Smooth muscle cell (in vitro differentiated cells): ENCODE results near the gene OR2AG2. TPM values are rescaled to one million over a fixed set of nuclear protein-coding genes. Genes with fewer than 3 reads are reported as not detected.
"Not testable (repeated sequence)": the region's sequence is repeated elsewhere in the genome, so short reads cannot be mapped to it uniquely, and the experiment has no call there.

Experiments used
- DNase-seq: peaks from one replicate; lab custom pipeline; 2025; ENCODE audit not compliant: unreplicated experiment; lab: John Stamatoyannopoulos, UW
- H2AFZ ChIP-seq: fragments of 200-600 bp; sonication (generic); 2 replicates; pipeline ENCODE4 v1.6.0; 2016; ENCODE audit warnings: antibody characterized with exemption, low read depth, mild to moderate bottlenecking
- H3F3A ChIP-seq: fragments of 200-600 bp; sonication (generic); 2 replicates; pipeline ENCODE4 v1.6.0; 2017; ENCODE audit warnings: antibody characterized with exemption, low read depth
- H3K27ac ChIP-seq: fragments of 200-600 bp; sonication (generic); 2 replicates; pipeline ENCODE4 v1.5.1; 2016; ENCODE audit warnings: low read depth, mild to moderate bottlenecking
- H3K27me3 ChIP-seq: fragments of 200-600 bp; sonication (generic); 2 replicates; pipeline ENCODE4 v1.6.1; 2016; ENCODE audit warnings: low read depth, mild to moderate bottlenecking
- H3K36me3 ChIP-seq: fragments of 200-600 bp; sonication (generic); 2 replicates; pipeline ENCODE4 v1.5.1; 2016; ENCODE audit warnings: low read depth
- H3K4me1 ChIP-seq: fragments of 200-600 bp; sonication (generic); 2 replicates; pipeline ENCODE4 v1.5.1; 2016; ENCODE audit warnings: low read depth
- H3K4me2 ChIP-seq: fragments of 200-600 bp; sonication (generic); 2 replicates; pipeline ENCODE4 v1.6.0; 2016; ENCODE audit warnings: mild to moderate bottlenecking
- H3K4me3 ChIP-seq: fragments of 200-600 bp; sonication (generic); 2 replicates; pipeline ENCODE4 v1.5.1; 2016; ENCODE audit warnings: mild to moderate bottlenecking
- H3K79me2 ChIP-seq: fragments of 200-600 bp; sonication (generic); 2 replicates; pipeline ENCODE4 v1.6.0; 2016; ENCODE audit warnings: low read depth, mild to moderate bottlenecking
- H3K9ac ChIP-seq: fragments of 200-600 bp; sonication (generic); 2 replicates; pipeline ENCODE4 v1.6.0; 2016; ENCODE audit warnings: low read depth
- H3K9me3 ChIP-seq: fragments of 200-600 bp; sonication (generic); replicated peaks from 2 replicates; pipeline ENCODE4 v1.5.1; 2016; ENCODE audit warnings: low read depth
- H4K20me1 ChIP-seq: fragments of 200-600 bp; sonication (generic); 2 replicates; pipeline ENCODE4 v1.6.0; 2016; ENCODE audit warnings: low read depth
- WGBS: methylation state at CpG from one replicate; pipeline ENCODE4 v1.1.7; 2016; ENCODE audit warnings: low lambda C conversion rate; 5-methylcytosine and 5-hydroxymethylcytosine counted together
- polyA plus RNA-seq: library from polyadenylated mRNA; unstranded; fragments of >200 nt; fragmentation: Nextera tagmentation; extraction: Ambion mirVana; gene quantifications from 2 replicates; pipeline ENCODE4 v1.2.1, GENCODE V29; 2016
- total RNA-seq: library from RNA; depleted of rRNA; stranded (reverse); fragments of >200 nt; gene quantifications from 2 replicates; pipeline ENCODE4 v1.2.3, GENCODE V29; 2014
- TF ChIP-seq, protein P1 (sequence below): fragments of 200-600 bp; sonication (generic); IDR thresholded peaks from 2 replicates; pipeline ENCODE4 v1.5.1; 2017; ENCODE audit warnings: borderline replicate concordance, mild to moderate bottlenecking, antibody characterized with exemption; ENCODE audit not compliant: insufficient read depth, poor library complexity, severe bottlenecking

OR2AG2 gene
- total and polyA plus RNA-seq, 2 experiments from 2014 or later, result 0.13 to 0.23 TPM

DNA sequence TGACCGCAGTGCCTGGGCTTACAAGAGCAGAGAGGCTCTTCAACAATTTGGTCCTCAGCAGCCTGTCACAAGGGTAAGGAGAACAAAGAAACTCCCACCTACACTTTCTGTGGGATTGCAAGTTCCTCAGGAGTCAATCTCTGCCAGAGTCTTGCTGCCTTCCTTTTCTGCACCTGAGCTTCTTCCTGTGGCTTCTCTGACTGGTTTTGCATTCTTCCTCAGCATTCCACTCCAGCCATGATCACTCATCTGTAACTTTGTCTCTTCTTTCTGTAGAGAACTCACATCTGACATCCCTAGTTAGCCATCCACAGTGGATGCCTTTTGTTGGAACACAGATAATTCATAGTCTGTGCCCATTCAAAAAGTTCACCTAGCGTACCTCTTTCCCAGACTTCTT lies 41.9 kb upstream of the OR2AG2 start:
- Histone ChIP-seq H3K4me1 (no peaks in the 10 kb centered on the region), H3K9ac (no peak overlapping the region), H3K4me3 (no peak overlapping the region), H3K9me3 (no peaks in the 10 kb centered on the region), H3K36me3 (no peaks in the 10 kb centered on the region), H4K20me1 (no peaks in the 10 kb centered on the region), H3F3A (no peaks in the 10 kb centered on the region), H3K4me2 (no peak overlapping the region), H2AFZ (no peak overlapping the region), H3K27me3 (no peaks in the 10 kb centered on the region), H3K27ac (no peak overlapping the region), H3K79me2 (no peaks in the 10 kb centered on the region)
- TF ChIP-seq, protein P1, sequence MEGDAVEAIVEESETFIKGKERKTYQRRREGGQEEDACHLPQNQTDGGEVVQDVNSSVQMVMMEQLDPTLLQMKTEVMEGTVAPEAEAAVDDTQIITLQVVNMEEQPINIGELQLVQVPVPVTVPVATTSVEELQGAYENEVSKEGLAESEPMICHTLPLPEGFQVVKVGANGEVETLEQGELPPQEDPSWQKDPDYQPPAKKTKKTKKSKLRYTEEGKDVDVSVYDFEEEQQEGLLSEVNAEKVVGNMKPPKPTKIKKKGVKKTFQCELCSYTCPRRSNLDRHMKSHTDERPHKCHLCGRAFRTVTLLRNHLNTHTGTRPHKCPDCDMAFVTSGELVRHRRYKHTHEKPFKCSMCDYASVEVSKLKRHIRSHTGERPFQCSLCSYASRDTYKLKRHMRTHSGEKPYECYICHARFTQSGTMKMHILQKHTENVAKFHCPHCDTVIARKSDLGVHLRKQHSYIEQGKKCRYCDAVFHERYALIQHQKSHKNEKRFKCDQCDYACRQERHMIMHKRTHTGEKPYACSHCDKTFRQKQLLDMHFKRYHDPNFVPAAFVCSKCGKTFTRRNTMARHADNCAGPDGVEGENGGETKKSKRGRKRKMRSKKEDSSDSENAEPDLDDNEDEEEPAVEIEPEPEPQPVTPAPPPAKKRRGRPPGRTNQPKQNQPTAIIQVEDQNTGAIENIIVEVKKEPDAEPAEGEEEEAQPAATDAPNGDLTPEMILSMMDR, result no peak
- WGBS, result 87% methylated on average over 2 of the region's 2 CpGs
- DNase-seq, result no peak

DNA sequence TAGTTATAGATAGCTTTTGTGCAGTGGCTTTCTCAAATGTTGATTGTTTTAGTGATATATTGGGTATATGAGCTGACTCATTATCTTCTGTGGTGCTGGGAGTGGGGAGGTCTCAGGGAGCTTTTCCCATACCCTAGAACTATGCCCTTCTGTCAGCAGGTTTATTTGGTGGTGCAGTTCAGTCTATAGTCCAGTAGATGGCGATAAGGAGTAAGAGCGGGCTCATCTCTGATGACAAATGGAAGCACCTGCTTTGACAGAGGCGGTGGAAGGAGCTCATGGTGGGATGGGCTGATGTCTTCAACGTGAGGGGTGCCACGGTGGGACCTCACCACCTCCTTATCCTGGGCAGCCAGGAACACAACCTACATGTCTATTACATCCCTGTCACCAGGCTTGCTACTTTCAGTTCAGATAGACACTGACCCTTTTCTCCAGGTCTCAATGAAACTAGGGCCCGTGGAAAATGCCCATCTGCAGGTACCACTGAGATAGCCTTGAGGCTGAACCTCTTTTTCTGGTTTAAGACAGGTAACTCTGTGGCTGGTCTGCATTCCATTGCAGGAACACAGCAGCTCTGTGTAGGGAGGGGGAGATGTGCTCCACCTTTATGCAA lies 40.7 kb upstream of the OR2AG2 start:
- no peaks in the 10 kb centered on the region for H3K36me3 ChIP-seq
- H3K27ac ChIP-seq, result no peak overlapping the region
- H2AFZ ChIP-seq, result no peak overlapping the region
- TF ChIP-seq, protein P1, result peak; percentile 88
- no peak overlapping the region for H3K4me2 ChIP-seq
- whole genome bisulfite sequencing, result 17% methylated on average over 6 of the region's 6 CpGs
- no peaks in the 10 kb centered on the region for H3K9me3 ChIP-seq
- no peaks in the 10 kb centered on the region for H3F3A ChIP-seq
- H4K20me1 ChIP-seq, result no peaks in the 10 kb centered on the region
- H3K27me3 ChIP-seq, result no peaks in the 10 kb centered on the region
- no peak overlapping the region for H3K4me3 ChIP-seq
- H3K4me1 ChIP-seq, result no peaks in the 10 kb centered on the region
- no peaks in the 10 kb centered on the region for H3K79me2 ChIP-seq
- no peak overlapping the region for H3K9ac ChIP-seq
- DNase-seq, result no peak

DNA sequence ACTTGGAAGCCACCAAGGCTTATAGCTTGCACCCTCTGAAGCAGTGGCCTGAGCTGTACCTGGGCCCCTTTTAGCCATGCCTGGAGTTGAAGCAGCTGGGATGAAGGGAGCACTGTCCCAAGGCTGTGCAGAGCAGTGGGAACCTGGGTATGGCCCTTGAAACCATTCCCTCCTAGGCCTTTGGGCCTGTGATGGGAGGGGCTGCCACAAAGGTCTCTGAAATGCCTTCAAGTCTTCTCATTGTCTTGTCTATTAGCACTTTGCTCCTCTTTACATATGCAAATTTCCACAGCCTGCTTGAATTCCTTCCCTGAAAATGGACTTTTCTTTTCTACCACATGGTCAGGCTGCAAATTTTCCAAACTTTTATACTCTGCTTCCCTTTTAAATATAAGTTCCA lies 29.3 kb upstream of the OR2AG2 start:
- H3K4me1 ChIP-seq, H4K20me1 ChIP-seq, H3K9ac ChIP-seq, H3K4me3 ChIP-seq, DNase-seq, H2AFZ ChIP-seq, H3F3A ChIP-seq, H3K9me3 ChIP-seq, H3K79me2 ChIP-seq, H3K27me3 ChIP-seq, H3K36me3 ChIP-seq, H3K27ac ChIP-seq, H3K4me2 ChIP-seq: not testable (repeated sequence)

DNA sequence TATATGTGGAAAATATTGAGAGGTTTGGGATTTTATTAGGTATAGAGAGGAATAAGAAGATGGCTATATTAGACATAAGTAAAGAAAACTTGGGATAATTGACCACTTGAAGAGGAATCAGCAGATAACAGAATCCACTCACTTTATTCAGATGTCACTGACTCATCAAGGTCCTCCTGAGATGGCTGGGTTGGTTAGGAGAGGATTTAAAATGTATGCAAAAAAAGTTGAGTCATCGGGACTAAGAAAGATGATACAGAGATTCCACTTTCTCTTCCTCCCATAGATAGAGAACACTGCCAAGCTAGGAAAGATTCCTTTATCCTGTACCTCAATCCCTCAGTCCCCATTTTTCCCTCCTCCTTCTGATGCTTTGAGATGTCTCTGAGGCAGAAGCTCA lies 27.6 kb upstream of the OR2AG2 start, which contains the start of gene OR6A2:
Gene OR6A2, minus strand, starts transcription at position 288 of the 400 bp plus-strand sequence. CDS start 3,981 bp downstream, outside the sequence.
- Histone ChIP-seq H3K4me3 (no peak within 1 kb of the TSS), H3F3A (no peaks in the 10 kb centered on the region), H3K79me2 (no peaks in the 10 kb centered on the region), H2AFZ (no peak within 1 kb of the TSS), H3K27me3 (no peaks in the 10 kb centered on the region), H3K4me1 (no peaks in the 10 kb centered on the region), H3K36me3 (no peaks in the 10 kb centered on the region), H3K9me3 (no peaks in the 10 kb centered on the region), H4K20me1 (no peaks in the 10 kb centered on the region), H3K9ac (no peak within 1 kb of the TSS), H3K4me2 (no peak within 1 kb of the TSS), H3K27ac (no peak within 1 kb of the TSS)
- TF ChIP-seq, protein P1, result no peak
- WGBS, result 15% methylated on average over 1 of the region's 1 CpG
- DNase-seq, result no peak
